HepG2 (cell line): ENCODE results near the gene CENPL. TPM values are rescaled to one million over a fixed set of nuclear protein-coding genes. Genes with fewer than 3 reads are reported as not detected.

Source experiments
- ATAC-seq: fragments of 200-7000 bp; cut with Tn5 transposase; 3 replicates; pipeline ENCODE4 v1.9.1; 2020; ENCODE audit warnings: mild to moderate bottlenecking, moderate library complexity
- BruUV-seq: library from RNA; stranded (reverse); fragments of 400-500 nt; replicated peaks from 2 replicates; lab custom pipeline; 2021; lab: Mats Ljungman, UMichigan
- CTCF ChIA-PET: fragments of 300-600 bp; formaldehyde crosslinking; extraction: SDS; loops from one replicate; lab custom pipeline; 2021; ENCODE audit warnings: low total read pairs, inconsistent platforms, low intra/inter-chr PET ratio; lab: Yijun Ruan, JAX
- POLR2A ChIA-PET: fragments of 350-600 bp; sonication (Branson Sonifier 250); formaldehyde crosslinking; loops from one replicate; lab custom pipeline; 2020; ENCODE audit warnings: antibody characterized with exemption, inconsistent platforms; lab: Yijun Ruan, JAX
- DNase-seq: peaks from one replicate; pipeline ENCODE4 v3.0.0-alpha.2; 2015; ENCODE audit warnings: low spot score
- FAIRE-seq: peaks from 3 replicates; lab custom pipeline; 2011; peaks lifted over from hg19 to GRCh38; lab: Jason Lieb, UNC
- H2AFZ ChIP-seq: one replicate; pipeline ENCODE4 v1.6.1; 2011; ENCODE audit warnings: low read length, inconsistent platforms
- H3K27ac ChIP-seq: fragments of 300-600 bp; 3 replicates; pipeline ENCODE4 v1.8.0; 2011; ENCODE audit warnings: mixed run types, mild to moderate bottlenecking, mixed read lengths, low read length, inconsistent platforms; ENCODE audit not compliant: insufficient read depth; ENCODE audit errors: extremely low read length
- H3K27me3 ChIP-seq, 2 experiments: fragments of 200-600 bp in 1 of 2; 2 replicates in 1 of 2; 3 replicates in 1 of 2; pipeline versions ENCODE4 v1.6.0 to v1.8.0; 2011; ENCODE audit warnings: low read length in 2 of 2, mild to moderate bottlenecking in 2 of 2, moderate library complexity in 2 of 2, inconsistent platforms in 1 of 2; ENCODE audit not compliant: insufficient read depth in 2 of 2, control insufficient read depth in 1 of 2
- H3K36me3 ChIP-seq, 2 experiments: fragments of 200-600 bp in 1 of 2; replicated peaks in 1 of 2; 2 replicates in 1 of 2; 3 replicates in 1 of 2; pipeline versions ENCODE4 v1.5.1 to v1.8.0; 2011; ENCODE audit warnings: low read length in 2 of 2, inconsistent platforms in 1 of 2; ENCODE audit not compliant: insufficient read depth in 2 of 2, control insufficient read depth in 1 of 2
- H3K4me1 ChIP-seq: 2 replicates; pipeline ENCODE4 v1.5.1; 2012; ENCODE audit warnings: low read length, inconsistent platforms; ENCODE audit not compliant: insufficient read depth
- H3K4me2 ChIP-seq: 2 replicates; pipeline ENCODE4 v1.6.0; 2011; ENCODE audit warnings: low read depth, low read length, inconsistent platforms
- H3K4me3 ChIP-seq, 3 experiments: fragments of 200-600 bp in 1 of 3; sonication (generic), shearing (Covaris generic) in 1 of 3; replicated peaks in 1 of 3; 2 replicates each; pipeline ENCODE4 v1.5.1; 2011 to 2016; ENCODE audit warnings: low read length in 3 of 3, inconsistent platforms in 2 of 3, low read depth in 2 of 3, mild to moderate bottlenecking in 2 of 3, control low read depth in 1 of 3, mixed read lengths in 1 of 3; ENCODE audit not compliant: insufficient read depth in 1 of 3
- H3K79me2 ChIP-seq: one replicate; pipeline ENCODE4 v1.6.1; 2011; ENCODE audit warnings: low read length, inconsistent platforms; ENCODE audit not compliant: insufficient read depth
- H3K9ac ChIP-seq: 2 replicates; pipeline ENCODE4 v1.6.0; 2011; ENCODE audit warnings: mild to moderate bottlenecking, low read depth, low read length, inconsistent platforms; ENCODE audit not compliant: insufficient read depth
- H3K9me3 ChIP-seq: 2 replicates; pipeline ENCODE4 v1.5.1; 2012; ENCODE audit warnings: mild to moderate bottlenecking, low read length
- H4K20me1 ChIP-seq: 2 replicates; pipeline ENCODE4 v1.6.0; 2011; ENCODE audit warnings: inconsistent platforms, mild to moderate bottlenecking, low read length, moderate library complexity; ENCODE audit not compliant: insufficient read depth
- ADNP ChIP-seq: sonication (generic); formaldehyde crosslinking; IDR thresholded peaks from 2 replicates; pipeline ENCODE4 v1.4.0; 2020; ENCODE audit warnings: missing genetic modification reagents
- AHR ChIP-seq: IDR thresholded peaks from 2 replicates; pipeline ENCODE4 v1.6.1; 2018; ENCODE audit warnings: missing genetic modification reagents, missing compliant biosample characterization
- MBD4 ChIP-seq: IDR thresholded peaks from 2 replicates; pipeline ENCODE4 v1.6.1; 2012; ENCODE audit warnings: low read length, inconsistent platforms, borderline replicate concordance
- POLR2A ChIP-seq, 2 experiments: IDR thresholded peaks; 2 replicates each; pipeline ENCODE4 v1.6.1; 2011; ENCODE audit warnings: low read depth in 2 of 2, low read length in 2 of 2, mild to moderate bottlenecking in 1 of 2, moderate library complexity in 1 of 2; ENCODE audit not compliant: insufficient read depth in 1 of 2
- POLR2AphosphoS2 ChIP-seq: IDR thresholded peaks from 2 replicates; pipeline ENCODE4 v1.6.1; 2011; ENCODE audit warnings: low read depth, low read length, improper control_type of control experiment
- POLR2G ChIP-seq: fragments of 200-400 bp; formaldehyde crosslinking; IDR thresholded peaks from 2 replicates; pipeline ENCODE4 v1.6.1; 2018; ENCODE audit warnings: mild to moderate bottlenecking, low read depth, low read length, moderate library complexity
- RBM22 ChIP-seq: fragments of 200-400 bp; formaldehyde crosslinking; optimal IDR thresholded peaks from 2 replicates; pipeline ENCODE3; 2017; ENCODE audit warnings: mild to moderate bottlenecking, low read length, moderate library complexity
- SIN3A ChIP-seq: IDR thresholded peaks from 2 replicates; pipeline ENCODE4 v1.6.1; 2011; ENCODE audit warnings: low read depth, mild to moderate bottlenecking, control low read depth, low read length, borderline replicate concordance
- SOX13 ChIP-seq, 3 experiments: fragments of 450-650 bp in 1 of 3; sonication (generic) in 1 of 3; formaldehyde crosslinking in 1 of 3; IDR thresholded peaks in 2 of 3; conservative IDR thresholded peaks in 1 of 3; 2 replicates each; pipeline versions ENCODE4 v1.5.0 to v1.6.1; 2016 to 2020; ENCODE audit warnings: antibody characterized with exemption in 1 of 3, mild to moderate bottlenecking in 1 of 3, missing compliant biosample characterization in 1 of 3, missing genetic modification reagents in 1 of 3, moderate library complexity in 1 of 3
- SSRP1 ChIP-seq: IDR thresholded peaks from 2 replicates; pipeline ENCODE4 v1.6.1; 2016; ENCODE audit warnings: control low read depth
- TRIM24 ChIP-seq: sonication (generic); formaldehyde crosslinking; IDR thresholded peaks from 2 replicates; pipeline ENCODE4 v1.8.0; 2022; ENCODE audit warnings: mild to moderate bottlenecking, missing genetic modification reagents
- WGBS: methylation state at CpG from one replicate; pipeline ENCODE4 v1.1.6; 2017; ENCODE audit warnings: low lambda C conversion rate; 5-methylcytosine and 5-hydroxymethylcytosine counted together
- in situ Hi-C: cut with HindIII; loops from 2 replicates; pipeline ENCODE4 v1.10.0; 2017; ENCODE audit warnings: low pct_unique_long_range_greater_than_20kb; ENCODE audit not compliant: extremely low pct_ligation_motif_present
- intact Hi-C: fragments of 100-400 bp; cut with micrococcal nuclease; formaldehyde crosslinking; loops from one replicate; pipeline ENCODE4 v1.10.0; 2022; ENCODE audit not compliant: unreplicated experiment
- polyA plus RNA-seq, 8 experiments: library from polyadenylated mRNA; depleted of rRNA in 3 of 8; stranded (reverse) in 7 of 8; unstranded in 1 of 8; fragments of >200 nt; fragmentation: Illumina TruSeq in 4 of 8; extraction: Trizol in 4 of 8; gene quantifications; 2 replicates each; pipeline versions ENCODE4 v1.2.1 to v1.2.3, GENCODE V29; 2011 to 2016; ENCODE audit warnings: low read depth in 4 of 8, missing spikeins in 1 of 8, mixed read lengths in 1 of 8; ENCODE audit not compliant: insufficient read depth in 1 of 8
- total RNA-seq, 5 experiments: library from RNA; depleted of rRNA; stranded (reverse); fragments of >200 nt; fragmentation: Illumina TruSeq; extraction: Trizol; gene quantifications; 2 replicates each; pipeline ENCODE4 v1.2.3, GENCODE V29; 2016; ENCODE audit warnings: low read depth in 1 of 5

Gene CENPL
- total and polyA plus RNA-seq, 2 of the 13 experiments (the other 11 are each of a cell fraction or from before 2014, with no cell fraction given) = 4.4 to 14.2 TPM

GRCh38 chr1:173862769-173863223, 38.1 kb upstream of the CENPL start:
- 79% methylated on average over 8 of the region's 8 CpGs for WGBS
- no peak overlapping the region for H2AFZ ChIP-seq
- intact Hi-C loops = no loop called here
- POLR2A ChIA-PET = no interaction called here
- H3K27me3 ChIP-seq = no peaks in the 10 kb centered on the region; a peak in 1 of 5 replicates
- no peaks in the 10 kb centered on the region for H3K9me3 ChIP-seq
- CTCF ChIA-PET = no interaction called here
- no peak overlapping the region for H3K9ac ChIP-seq
- H4K20me1 ChIP-seq = peaks cover 38% of the 10 kb centered on the region
- H3K4me1 ChIP-seq = peaks cover 26% of the 10 kb centered on the region
- H3K36me3 ChIP-seq = peaks cover 4 to 38% of the 10 kb centered on the region in 2 experiments
- TF ChIP-seq TRIM24 (CRISPR knock-in tag) (no peak), POLR2A (IDR thresholded peaks at IDR 0.05; ENCODE audit: insufficient read depth in 1 of 2, low read depth in 2 of 2, low read length in 2 of 2) (peak in 1 of 2 experiments; percentile 52; a peak in 2 of 4 replicates), SIN3A (peak; percentile 29; the same call in 1 of the 2 replicates), POLR2AphosphoS2 (peak; percentile 15; the same call in 1 of the 2 replicates), ADNP (CRISPR knock-in tag) (no peak), SOX13 (IDR thresholded peaks at IDR 0.05) (0 out of 2 replicates have a peak, but pooled peaks have one; percentile 9), SOX13 (CRISPR knock-in tag; conservative IDR thresholded peaks at IDR 0.05 in 1 of 2, IDR thresholded peaks at IDR 0.05 in 1 of 2) (no peak), AHR (no peak), MBD4 (peak; percentile 13; the same call in 1 of the 2 replicates), SSRP1 (peak; percentile 5; the same call in 1 of the 2 replicates), RBM22 (peak; percentile 95), POLR2G (peak; percentile 63)
- TF ChIP-seq, all 625 proteins: peak for 8
- Histone ChIP-seq H3K4me3 (no peak overlapping the region), H3K4me2 (no peak overlapping the region), H3K27ac (no peak overlapping the region), H3K79me2 (peaks cover 24% of the 10 kb centered on the region)
- no peak for FAIRE-seq
- no peak for DNase-seq
- ATAC-seq = no peak
- in situ Hi-C loops = loop anchor here (10.0 kb wide), 1 partner anchor 212 kb away; no protein-coding TSS in a partner anchor
- BruUV-seq = no TSS peak
